ENCODE results near the gene NEURL1.

The NEURL1 gene

GRCh38 chr10:103637011-103637410, 143.5 kb downstream of the NEURL1 start:
- TF ChIP-seq GATA2 (IDR thresholded peaks at IDR 0.05; ENCODE audit: low read depth, low read length) (no peak), GATA3 (IDR thresholded peaks at IDR 0.05; ENCODE audit: low read depth, low read length) (no peak)

GRCh38 chr10:103637927-103638557, 144.5 kb downstream of the NEURL1 start:
- no peak for TF ChIP-seq GATA3 (IDR thresholded peaks at IDR 0.05; ENCODE audit: low read depth, low read length)
- TF ChIP-seq GATA2 (IDR thresholded peaks at IDR 0.05; ENCODE audit: low read depth, low read length), result no peak

- TF ChIP-seq GATA3 (IDR thresholded peaks at IDR 0.05; ENCODE audit: low read depth, low read length) (no peak), GATA2 (IDR thresholded peaks at IDR 0.05; ENCODE audit: low read depth, low read length) (no peak)
These were observed 145.4 kb downstream of the NEURL1 start for GRCh38 chr10:103638948-103639347.

GRCh38 chr10:103640436-103641181, 147.1 kb downstream of the NEURL1 start:
- TF ChIP-seq GATA3 (IDR thresholded peaks at IDR 0.05; ENCODE audit: low read depth, low read length), result no peak
- no peak for TF ChIP-seq GATA2 (IDR thresholded peaks at IDR 0.05; ENCODE audit: low read depth, low read length)

GRCh38 chr10:103641326-103641725, 147.8 kb downstream of the NEURL1 start:
- TF ChIP-seq GATA3 (IDR thresholded peaks at IDR 0.05; ENCODE audit: low read depth, low read length) (no peak), GATA2 (IDR thresholded peaks at IDR 0.05; ENCODE audit: low read depth, low read length) (no peak)

Measured in SH-SY5Y (cell line).